Measurements from ENCODE around the gene TOX2. TPM values are rescaled to one million over a fixed set of nuclear protein-coding genes. Genes with fewer than 3 reads are reported as not detected.
A peak's percentile ranks its signal among the peaks of the same experiment; 100 is the strongest.

TOX2 gene
- total and polyA plus RNA-seq, 4 donors, result 1.2 to 15.4 (median 9.0) TPM

DNA sequence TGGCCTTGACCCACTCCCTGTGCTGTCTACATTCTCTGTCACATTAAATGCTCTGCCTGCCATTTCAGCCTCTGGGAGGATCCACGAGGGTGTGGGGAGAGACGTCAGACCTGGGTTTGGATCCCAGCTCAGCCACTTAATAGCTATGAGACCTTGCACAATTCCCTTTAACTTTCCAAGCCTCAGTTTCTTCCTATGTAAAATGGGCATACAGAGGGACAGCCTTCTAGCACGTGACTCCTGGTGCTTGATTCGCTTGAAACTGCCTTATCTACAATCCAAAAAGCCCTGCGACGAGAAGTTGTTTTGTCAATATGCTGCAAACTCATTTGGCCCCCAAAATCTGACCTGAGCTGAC, 40.0 kb downstream of the TOX2 start:
- Histone ChIP-seq H3K36me3 (ENCODE audit: control insufficient read depth, insufficient read depth, low read length) (no peaks in the 10 kb centered on the region), H3K4me3 (ENCODE audit: low read depth, low read length) (no peak overlapping the region), H3K27me3 (ENCODE audit: control insufficient read depth, insufficient read depth, low read length) (peaks cover 3% of the 10 kb centered on the region), H3K27ac (ENCODE audit: low read depth, low read length) (no peak overlapping the region), H3K9me3 (ENCODE audit: control insufficient read depth, insufficient read depth, low read length) (no peaks in the 10 kb centered on the region), H3K4me1 (ENCODE audit: control insufficient read depth, insufficient read depth, low read length) (peaks cover 28% of the 10 kb centered on the region)
- WGBS (ENCODE audit: insufficient coverage), result 73% methylated on average over 3 of the region's 6 CpGs
- DNase-seq (ENCODE audit: low read depth in 4 of 6, low spot score in 6 of 6), result no peak

DNA sequence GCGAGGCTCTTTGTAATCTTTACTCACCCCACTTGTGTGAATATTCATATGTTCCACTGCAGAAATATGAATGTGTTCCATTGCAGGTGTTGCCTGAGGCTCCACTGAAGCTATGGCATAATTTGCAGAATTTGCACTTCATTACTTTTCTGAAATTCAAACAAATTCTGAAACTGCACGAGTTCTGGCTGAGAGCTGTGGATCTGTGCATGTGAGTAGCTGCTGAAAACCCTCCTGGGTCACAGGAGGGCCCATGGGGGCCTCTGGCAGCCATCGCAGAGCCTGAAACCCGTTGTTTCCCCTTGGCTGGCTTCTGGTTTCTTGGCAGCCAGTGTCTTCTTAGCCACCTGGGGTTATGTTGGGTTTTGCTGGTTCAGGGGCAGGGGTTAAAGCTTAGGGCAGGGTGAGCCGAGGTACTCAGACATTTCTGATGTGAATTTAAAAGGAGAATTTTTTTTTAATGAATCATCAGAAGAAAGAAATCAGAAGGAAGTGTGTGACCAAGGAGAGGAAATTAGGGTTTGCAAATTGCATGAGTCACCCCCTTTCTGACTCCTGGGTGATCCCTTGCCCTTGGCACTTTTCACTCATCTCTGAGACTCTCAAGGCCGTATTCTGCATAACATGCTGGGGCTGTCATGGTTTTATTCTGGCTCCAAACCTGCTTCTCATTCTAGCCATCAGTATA, 40.6 kb downstream of the TOX2 start:
- Histone ChIP-seq H3K4me3 (ENCODE audit: low read depth, low read length) (no peak overlapping the region), H3K36me3 (ENCODE audit: control insufficient read depth, insufficient read depth, low read length) (no peaks in the 10 kb centered on the region), H3K4me1 (ENCODE audit: control insufficient read depth, insufficient read depth, low read length) (peaks cover 27% of the 10 kb centered on the region), H3K27ac (ENCODE audit: low read depth, low read length) (no peak overlapping the region), H3K9me3 (ENCODE audit: control insufficient read depth, insufficient read depth, low read length) (no peaks in the 10 kb centered on the region), H3K27me3 (ENCODE audit: control insufficient read depth, insufficient read depth, low read length) (peaks cover 3% of the 10 kb centered on the region)
- WGBS (ENCODE audit: insufficient coverage), result 21% methylated on average over 4 of the region's 6 CpGs
- peak in 1 of 6 donors; percentile 47 for DNase-seq (ENCODE audit: low read depth in 4 of 6, low spot score in 6 of 6)

DNA sequence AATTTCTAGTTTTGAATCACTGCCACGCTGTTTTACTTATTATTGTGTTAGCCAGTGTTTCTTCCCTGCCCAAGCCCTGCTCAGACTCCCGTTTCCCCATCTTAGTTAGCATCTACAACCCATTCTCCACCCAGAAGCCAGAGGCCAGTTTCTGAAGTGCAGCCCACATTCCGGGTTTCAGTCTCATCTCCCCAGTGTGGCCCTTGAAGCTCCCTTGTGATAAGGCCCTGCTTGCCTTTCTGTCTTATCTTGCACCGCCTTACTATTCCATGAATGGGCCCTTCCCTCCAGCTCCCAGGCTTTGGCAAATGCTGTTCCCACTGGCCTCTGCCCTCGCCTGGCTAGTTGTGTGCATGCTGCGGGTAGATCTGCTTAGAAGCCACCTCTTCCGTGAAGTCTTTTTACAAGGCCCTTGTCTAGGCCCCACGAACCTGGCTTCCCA, 41.1 kb downstream of the TOX2 start:
- no peak overlapping the region for H3K4me3 ChIP-seq (ENCODE audit: low read depth, low read length)
- WGBS (ENCODE audit: insufficient coverage), result 85% methylated on average over 8 of the region's 8 CpGs
- peaks cover 3% of the 10 kb centered on the region for H3K27me3 ChIP-seq (ENCODE audit: control insufficient read depth, insufficient read depth, low read length)
- no peaks in the 10 kb centered on the region for H3K9me3 ChIP-seq (ENCODE audit: control insufficient read depth, insufficient read depth, low read length)
- peaks cover 26% of the 10 kb centered on the region for H3K4me1 ChIP-seq (ENCODE audit: control insufficient read depth, insufficient read depth, low read length)
- H3K36me3 ChIP-seq (ENCODE audit: control insufficient read depth, insufficient read depth, low read length), result no peaks in the 10 kb centered on the region
- DNase-seq (ENCODE audit: low read depth in 4 of 6, low spot score in 6 of 6), result no peak
- no peak overlapping the region for H3K27ac ChIP-seq (ENCODE audit: low read depth, low read length)

DNA sequence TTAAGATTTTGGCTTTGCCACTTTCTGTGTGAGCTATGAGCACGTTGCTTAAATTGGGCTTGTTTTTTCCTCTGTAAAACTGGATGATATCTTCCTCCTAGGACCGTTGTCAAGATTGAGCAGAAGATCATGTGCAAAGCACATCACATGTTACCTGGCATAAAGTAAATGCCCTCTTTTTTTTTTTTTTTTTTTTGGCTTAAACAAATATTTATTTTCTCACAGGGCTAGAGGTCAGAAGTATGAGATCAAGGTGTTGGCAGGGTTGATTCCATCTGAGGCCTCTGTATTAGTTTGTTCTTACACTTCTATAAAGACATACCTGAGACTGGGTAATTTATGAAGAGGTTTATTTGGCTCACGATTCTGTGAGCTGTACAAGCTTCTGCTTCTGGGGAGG, 42.7 kb downstream of the TOX2 start:
- no peak overlapping the region for H3K27ac ChIP-seq (ENCODE audit: low read depth, low read length)
- peaks cover 41% of the 10 kb centered on the region for H3K4me1 ChIP-seq (ENCODE audit: control insufficient read depth, insufficient read depth, low read length)
- H3K4me3 ChIP-seq (ENCODE audit: low read depth, low read length), result no peak overlapping the region
- no peaks in the 10 kb centered on the region for H3K9me3 ChIP-seq (ENCODE audit: control insufficient read depth, insufficient read depth, low read length)
- no peaks in the 10 kb centered on the region for H3K36me3 ChIP-seq (ENCODE audit: control insufficient read depth, insufficient read depth, low read length)
- 100% methylated on average over 1 of the region's 3 CpGs for WGBS (ENCODE audit: insufficient coverage)
- no peak for DNase-seq (ENCODE audit: low read depth in 4 of 6, low spot score in 6 of 6)
- H3K27me3 ChIP-seq (ENCODE audit: control insufficient read depth, insufficient read depth, low read length), result peaks cover 3% of the 10 kb centered on the region

DNA sequence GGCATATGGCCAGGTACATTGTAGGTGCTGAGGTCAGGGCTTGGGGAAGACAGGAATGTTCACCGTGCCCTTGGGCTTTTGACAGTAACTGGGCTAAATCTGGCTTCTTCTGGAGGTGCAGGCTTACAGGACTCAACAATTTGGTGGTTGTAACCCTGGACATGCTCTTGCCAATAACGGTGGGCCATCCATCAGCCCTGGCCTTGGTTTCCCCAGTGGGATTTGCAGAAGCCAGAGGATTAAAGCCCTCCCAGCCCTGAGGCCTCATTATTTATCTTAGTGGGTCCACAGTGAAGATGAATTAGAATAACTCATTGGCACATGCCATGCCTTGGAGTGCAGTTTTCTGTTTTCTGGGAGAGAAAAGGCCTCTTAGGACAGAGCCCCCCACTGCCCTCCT, 44.0 kb downstream of the TOX2 start:
- H3K4me1 ChIP-seq (ENCODE audit: control insufficient read depth, insufficient read depth, low read length), result peaks cover 42% of the 10 kb centered on the region
- no peaks in the 10 kb centered on the region for H3K9me3 ChIP-seq (ENCODE audit: control insufficient read depth, insufficient read depth, low read length)
- no peak overlapping the region for H3K4me3 ChIP-seq (ENCODE audit: low read depth, low read length)
- no peaks in the 10 kb centered on the region for H3K36me3 ChIP-seq (ENCODE audit: control insufficient read depth, insufficient read depth, low read length)
- peaks cover 3% of the 10 kb centered on the region for H3K27me3 ChIP-seq (ENCODE audit: control insufficient read depth, insufficient read depth, low read length)
- WGBS (ENCODE audit: insufficient coverage), result 61% methylated on average over 2 of the region's 2 CpGs
- no peak for DNase-seq (ENCODE audit: low read depth in 4 of 6, low spot score in 6 of 6)
- H3K27ac ChIP-seq (ENCODE audit: low read depth, low read length), result no peak overlapping the region

DNA sequence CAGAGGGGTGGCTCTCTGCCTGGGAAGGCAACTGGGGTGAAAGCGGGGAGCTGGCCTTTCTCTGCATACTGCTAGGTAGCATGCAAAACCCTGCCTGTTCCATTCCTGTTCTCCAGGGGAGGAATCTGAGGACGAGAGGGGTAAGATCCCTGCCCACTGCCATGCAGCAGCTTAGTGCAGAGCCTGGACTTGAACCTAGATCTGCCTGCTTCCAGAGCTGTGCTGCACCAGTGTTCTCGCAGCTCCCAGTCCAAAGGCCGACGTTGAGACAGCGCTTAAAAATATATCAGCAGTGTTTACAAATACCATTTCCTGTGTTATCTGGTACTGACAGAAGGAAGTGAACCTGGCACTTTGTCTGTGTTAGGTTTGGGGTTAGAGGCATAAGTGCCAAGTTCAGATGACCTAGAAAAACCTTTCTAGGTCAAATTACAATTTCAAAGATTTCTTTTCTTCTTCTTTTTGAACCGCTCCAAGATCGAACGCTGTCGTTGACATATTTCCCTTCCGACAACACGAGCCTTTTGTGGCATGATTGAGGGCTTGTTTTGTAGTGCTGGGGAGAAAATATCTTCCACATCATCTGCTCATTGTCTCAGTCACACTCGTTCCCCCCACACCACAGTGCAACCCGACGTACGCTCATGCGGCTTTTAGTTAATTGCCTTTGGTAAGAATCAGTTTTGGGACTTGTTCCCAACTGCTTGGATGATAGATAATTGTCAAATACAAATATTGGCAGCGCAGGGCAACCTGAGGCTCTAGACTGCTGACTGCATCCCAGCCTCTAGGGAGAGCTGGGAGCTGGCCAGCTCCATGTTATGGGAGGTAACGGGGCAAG, 44.6 kb downstream of the TOX2 start:
- 59% methylated on average over 4 of the region's 19 CpGs for WGBS (ENCODE audit: insufficient coverage)
- Histone ChIP-seq H3K4me3 (ENCODE audit: low read depth, low read length) (no peak overlapping the region), H3K36me3 (ENCODE audit: control insufficient read depth, insufficient read depth, low read length) (no peaks in the 10 kb centered on the region), H3K27ac (ENCODE audit: low read depth, low read length) (no peak overlapping the region), H3K4me1 (ENCODE audit: control insufficient read depth, insufficient read depth, low read length) (peaks cover 45% of the 10 kb centered on the region), H3K9me3 (ENCODE audit: control insufficient read depth, insufficient read depth, low read length) (no peaks in the 10 kb centered on the region), H3K27me3 (ENCODE audit: control insufficient read depth, insufficient read depth, low read length) (peaks cover 3% of the 10 kb centered on the region)
- DNase-seq (ENCODE audit: low read depth in 4 of 6, low spot score in 6 of 6), result peak in 2 of 6 donors; percentile 55 to 57

DNA sequence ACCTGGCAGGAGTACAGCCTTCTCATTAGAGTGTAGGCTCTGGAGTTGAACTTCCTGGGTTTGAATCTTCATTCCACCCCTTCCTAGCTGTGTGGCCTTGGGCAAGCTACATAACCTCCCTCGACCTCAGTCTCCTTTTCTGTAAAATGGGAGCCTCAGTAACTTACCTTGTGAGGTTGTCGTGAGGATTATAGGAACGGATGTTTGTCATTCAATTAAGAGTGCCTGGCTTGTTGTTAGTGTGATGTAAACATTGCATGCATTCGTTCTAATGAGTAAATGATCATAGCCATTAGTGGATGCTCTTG, 45.2 kb downstream of the TOX2 start:
- WGBS (ENCODE audit: insufficient coverage), result 92% methylated on average over 3 of the region's 4 CpGs
- no peaks in the 10 kb centered on the region for H3K36me3 ChIP-seq (ENCODE audit: control insufficient read depth, insufficient read depth, low read length)
- no peak for DNase-seq (ENCODE audit: low read depth in 4 of 6, low spot score in 6 of 6)
- H3K27me3 ChIP-seq (ENCODE audit: control insufficient read depth, insufficient read depth, low read length), result peaks cover 3% of the 10 kb centered on the region
- peaks cover 45% of the 10 kb centered on the region for H3K4me1 ChIP-seq (ENCODE audit: control insufficient read depth, insufficient read depth, low read length)
- no peaks in the 10 kb centered on the region for H3K9me3 ChIP-seq (ENCODE audit: control insufficient read depth, insufficient read depth, low read length)
- no peak overlapping the region for H3K4me3 ChIP-seq (ENCODE audit: low read depth, low read length)
- H3K27ac ChIP-seq (ENCODE audit: low read depth, low read length), result no peak overlapping the region

DNA sequence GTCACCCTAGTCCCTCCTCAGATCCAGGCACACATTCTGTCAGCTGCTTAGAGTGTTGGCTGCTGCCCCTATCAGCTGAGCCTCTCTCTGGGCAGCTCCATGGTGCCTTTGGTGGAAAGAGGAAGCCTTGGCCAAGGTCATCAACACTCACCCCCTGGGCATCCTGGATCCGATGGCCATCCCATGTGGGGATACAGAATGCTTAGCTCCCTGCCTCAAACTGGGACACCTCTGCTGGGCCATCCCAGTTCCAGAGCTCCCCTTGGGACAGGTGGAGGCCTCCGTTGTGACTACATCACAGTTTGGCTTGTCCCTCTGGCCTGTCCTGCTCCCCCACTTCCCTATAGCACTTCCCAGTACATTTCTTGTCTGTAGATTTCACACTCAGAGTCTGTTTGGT, 45.6 kb downstream of the TOX2 start:
- Histone ChIP-seq H3K4me3 (ENCODE audit: low read depth, low read length) (no peak overlapping the region), H3K36me3 (ENCODE audit: control insufficient read depth, insufficient read depth, low read length) (no peaks in the 10 kb centered on the region), H3K4me1 (ENCODE audit: control insufficient read depth, insufficient read depth, low read length) (peaks cover 41% of the 10 kb centered on the region), H3K27me3 (ENCODE audit: control insufficient read depth, insufficient read depth, low read length) (peaks cover 5% of the 10 kb centered on the region), H3K9me3 (ENCODE audit: control insufficient read depth, insufficient read depth, low read length) (no peaks in the 10 kb centered on the region), H3K27ac (ENCODE audit: low read depth, low read length) (no peak overlapping the region)
- DNase-seq (ENCODE audit: low read depth in 4 of 6, low spot score in 6 of 6), result no peak
- WGBS (ENCODE audit: insufficient coverage), result 74% methylated on average over 2 of the region's 2 CpGs

DNA sequence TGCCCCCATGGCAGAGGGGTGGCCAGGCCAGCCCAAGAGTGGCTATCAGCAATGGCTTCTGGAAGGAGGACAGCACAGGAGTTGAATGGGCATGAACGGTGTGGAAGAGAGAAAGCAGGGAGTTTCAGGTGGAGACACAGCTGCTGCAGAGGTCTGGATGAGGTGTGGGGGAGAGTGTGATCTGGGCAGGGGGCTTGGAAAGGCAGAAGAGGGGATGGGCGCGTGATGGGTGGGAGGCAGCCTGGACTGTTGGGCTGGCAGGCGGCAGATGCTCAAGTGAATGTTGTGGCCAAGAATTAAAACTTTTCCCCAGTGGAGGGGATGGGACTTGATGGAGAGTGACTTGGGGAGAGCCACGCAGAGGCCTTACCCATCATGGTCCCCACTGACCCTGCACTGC, 46.5 kb downstream of the TOX2 start:
- peaks cover 6% of the 10 kb centered on the region for H3K27me3 ChIP-seq (ENCODE audit: control insufficient read depth, insufficient read depth, low read length)
- H3K27ac ChIP-seq (ENCODE audit: low read depth, low read length), result no peak overlapping the region
- H3K36me3 ChIP-seq (ENCODE audit: control insufficient read depth, insufficient read depth, low read length), result no peaks in the 10 kb centered on the region
- no peak overlapping the region for H3K4me3 ChIP-seq (ENCODE audit: low read depth, low read length)
- peaks cover 39% of the 10 kb centered on the region for H3K4me1 ChIP-seq (ENCODE audit: control insufficient read depth, insufficient read depth, low read length)
- no peaks in the 10 kb centered on the region for H3K9me3 ChIP-seq (ENCODE audit: control insufficient read depth, insufficient read depth, low read length)
- 97% methylated on average over 5 of the region's 5 CpGs for WGBS (ENCODE audit: insufficient coverage)
- DNase-seq (ENCODE audit: low read depth in 4 of 6, low spot score in 6 of 6), result no peak
